ENCODE measurements around the gene PRSS56. TPM values are rescaled to one million over a fixed set of nuclear protein-coding genes. Genes with fewer than 3 reads are reported as not detected.

PRSS56 gene
- polyA plus RNA-seq, 1 donor: 3.4 TPM

DNA sequence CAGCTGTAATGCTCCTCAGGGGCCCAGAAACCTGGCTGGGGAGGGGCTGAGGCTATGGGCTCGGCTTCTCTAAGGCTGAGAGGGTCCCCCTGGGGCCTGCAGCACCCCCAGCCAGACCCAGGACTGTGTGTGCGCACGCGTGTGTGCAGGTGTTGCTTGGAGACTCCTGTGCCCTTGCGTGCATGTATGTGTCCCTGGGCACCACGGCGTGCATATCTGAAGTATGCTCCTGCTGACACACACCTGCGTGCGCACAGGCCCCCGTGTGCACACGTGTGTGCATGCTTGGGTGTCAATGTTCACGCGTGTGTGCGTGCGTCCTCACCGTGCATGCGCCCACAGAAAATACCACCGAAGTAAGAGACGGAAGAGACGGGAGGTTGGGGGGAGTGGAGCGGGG, 17.7 kb upstream of the PRSS56 start:
- no peak for DNase-seq (ENCODE audit: low read depth)

DNA sequence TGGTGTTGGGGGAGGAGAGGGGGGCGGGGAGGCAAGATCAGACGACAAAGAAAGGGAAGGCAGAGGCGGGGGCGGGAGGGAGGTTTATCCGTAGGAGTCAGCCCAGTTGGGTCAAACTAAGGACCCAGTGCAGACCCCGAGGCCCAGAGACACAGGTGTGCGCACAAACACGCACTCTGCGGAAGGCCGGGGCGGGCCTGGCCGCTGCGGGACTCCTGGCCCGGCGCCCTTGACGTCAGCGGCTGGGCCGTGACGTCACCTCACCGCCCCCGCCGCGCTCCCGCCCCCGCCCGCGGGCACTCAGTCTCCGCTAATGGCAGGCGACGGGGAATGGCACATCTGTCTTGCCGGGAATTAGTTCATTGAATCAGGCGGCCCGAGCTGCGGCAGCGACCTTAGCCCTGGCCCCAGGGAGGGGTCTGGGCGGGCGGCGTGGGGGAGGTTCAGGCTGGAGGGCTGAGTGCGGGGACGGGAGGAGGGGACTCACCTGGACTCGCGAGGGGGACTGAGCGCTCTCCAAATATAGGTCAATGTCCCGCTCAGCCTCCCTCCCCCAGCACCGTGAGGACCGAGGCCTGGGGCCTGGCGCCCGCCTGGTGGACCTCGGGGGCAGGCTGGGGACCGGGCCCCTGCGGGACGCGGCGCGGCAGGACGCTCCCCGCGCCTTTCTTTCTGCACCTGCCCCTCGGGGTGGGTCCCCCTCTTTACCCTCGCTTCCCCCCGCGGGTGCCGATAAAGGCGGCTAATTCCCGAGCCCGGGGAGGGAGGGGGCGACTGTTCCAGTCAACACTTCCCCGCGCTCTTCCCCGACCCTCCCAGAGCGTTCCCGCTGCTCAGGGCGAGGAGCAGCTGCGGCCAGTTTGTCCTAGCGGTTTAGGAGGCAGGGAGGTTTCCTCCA, 17.0 kb upstream of the PRSS56 start:
- DNase-seq (ENCODE audit: low read depth): no peak

DNA sequence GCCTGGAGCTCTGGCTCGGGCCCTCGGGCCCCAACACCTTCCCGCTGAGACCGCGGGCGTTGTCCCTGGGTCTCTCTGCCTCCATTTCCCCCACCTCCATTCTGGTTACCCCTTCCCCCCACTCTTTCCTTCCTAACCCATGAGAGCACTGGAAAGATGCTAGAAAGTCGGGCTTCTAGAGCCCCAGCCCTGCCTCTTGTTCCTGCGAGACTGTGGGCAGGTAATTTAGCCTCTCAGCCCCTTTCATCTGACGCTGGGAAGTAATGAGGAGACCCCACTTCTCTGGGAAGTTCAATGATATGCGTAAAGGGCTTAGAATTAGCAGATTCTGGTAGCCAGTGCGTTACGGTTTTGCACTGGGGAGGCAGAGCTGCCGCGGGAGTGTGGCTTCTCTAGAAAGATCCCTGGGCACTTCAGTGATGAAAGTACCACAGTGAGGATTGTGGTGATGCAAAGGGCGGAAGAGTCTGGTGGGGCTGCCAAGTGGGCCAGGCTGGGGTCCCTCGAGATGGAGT, 16.3 kb upstream of the PRSS56 start:
- no peak for DNase-seq (ENCODE audit: low read depth)

DNA sequence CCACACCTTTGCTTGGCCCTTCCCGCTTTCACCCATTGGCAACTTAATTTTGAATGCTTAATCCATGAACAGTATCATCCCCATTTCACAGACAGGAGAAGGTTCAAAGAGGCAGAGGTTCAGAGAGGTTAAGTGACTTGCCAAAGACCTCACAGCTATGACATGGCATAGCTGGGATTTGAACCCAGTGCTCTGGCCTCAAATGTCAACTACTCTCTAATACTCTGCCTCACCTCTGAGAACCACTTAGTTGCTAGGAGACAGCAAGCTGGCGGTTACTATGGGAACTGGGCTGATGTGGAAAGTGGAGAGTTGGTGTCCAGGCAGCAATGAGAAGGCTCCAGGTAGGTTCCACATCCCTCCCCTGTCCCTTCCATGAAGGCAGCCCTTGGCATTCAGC, 15.8 kb upstream of the PRSS56 start:
- no peak for DNase-seq (ENCODE audit: low read depth)

DNA sequence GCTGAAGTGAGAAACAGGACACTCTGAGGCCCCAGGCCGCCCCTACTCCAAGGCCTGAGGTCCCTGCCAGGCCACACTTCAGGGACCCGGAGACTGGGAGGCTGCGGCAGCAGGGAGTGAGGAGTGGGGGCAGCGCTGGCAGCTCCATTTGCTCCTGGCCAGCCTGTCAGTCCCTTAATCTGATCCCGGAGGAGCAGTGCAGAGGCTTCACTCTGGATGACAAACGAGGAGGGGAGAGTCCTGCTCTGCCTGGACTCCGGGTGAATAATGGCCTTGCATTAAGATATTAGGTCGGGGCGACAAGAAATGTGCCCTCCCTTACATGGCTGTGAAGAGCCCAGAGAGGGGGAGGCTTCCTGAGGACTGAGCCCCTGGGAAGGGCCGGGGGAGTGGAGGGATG, 14.3 kb upstream of the PRSS56 start:
- no peak for DNase-seq (ENCODE audit: low read depth)

DNA sequence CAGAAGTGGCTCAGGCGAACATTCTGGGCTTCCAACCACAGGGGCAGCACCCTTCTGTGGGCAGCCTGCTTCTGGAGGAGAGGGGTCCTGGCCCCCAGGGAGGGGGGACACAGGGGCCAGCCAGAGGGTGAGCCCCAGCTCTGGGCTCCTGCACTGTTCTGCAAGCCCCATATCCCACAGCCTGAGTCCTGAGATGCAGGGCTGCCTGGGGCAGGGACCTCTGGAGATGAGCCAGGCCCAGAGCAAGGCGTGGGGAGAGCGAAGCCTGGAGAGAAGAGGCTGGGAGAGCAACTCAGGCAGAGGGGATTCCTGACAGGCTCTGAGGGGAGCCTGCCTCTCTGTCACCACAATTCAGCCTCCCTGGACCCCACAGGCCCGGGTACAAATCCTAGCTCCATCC, 13.5 kb upstream of the PRSS56 start:
- DNase-seq (ENCODE audit: low read depth): no peak

DNA sequence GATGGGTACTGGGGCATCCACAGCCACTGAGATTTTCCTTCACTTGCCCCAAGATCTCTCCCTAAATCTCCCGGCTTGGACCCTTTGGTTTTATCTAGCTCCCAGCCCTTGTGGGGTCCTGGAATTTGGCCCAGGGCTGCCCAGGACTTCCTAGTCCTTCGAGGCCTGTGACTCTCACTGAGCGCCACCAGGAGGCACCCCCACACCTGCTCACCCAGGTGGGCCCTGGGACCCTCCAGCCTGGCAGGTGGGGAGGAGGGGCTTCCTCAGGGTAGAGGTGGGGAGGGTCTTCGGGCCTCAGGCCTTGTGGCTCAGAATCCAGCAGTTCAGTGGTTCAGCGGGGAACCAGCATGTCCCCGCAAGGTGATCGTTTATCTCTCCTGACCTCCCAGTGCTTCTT, 11.9 kb upstream of the PRSS56 start:
- no peak for DNase-seq (ENCODE audit: low read depth)

DNA sequence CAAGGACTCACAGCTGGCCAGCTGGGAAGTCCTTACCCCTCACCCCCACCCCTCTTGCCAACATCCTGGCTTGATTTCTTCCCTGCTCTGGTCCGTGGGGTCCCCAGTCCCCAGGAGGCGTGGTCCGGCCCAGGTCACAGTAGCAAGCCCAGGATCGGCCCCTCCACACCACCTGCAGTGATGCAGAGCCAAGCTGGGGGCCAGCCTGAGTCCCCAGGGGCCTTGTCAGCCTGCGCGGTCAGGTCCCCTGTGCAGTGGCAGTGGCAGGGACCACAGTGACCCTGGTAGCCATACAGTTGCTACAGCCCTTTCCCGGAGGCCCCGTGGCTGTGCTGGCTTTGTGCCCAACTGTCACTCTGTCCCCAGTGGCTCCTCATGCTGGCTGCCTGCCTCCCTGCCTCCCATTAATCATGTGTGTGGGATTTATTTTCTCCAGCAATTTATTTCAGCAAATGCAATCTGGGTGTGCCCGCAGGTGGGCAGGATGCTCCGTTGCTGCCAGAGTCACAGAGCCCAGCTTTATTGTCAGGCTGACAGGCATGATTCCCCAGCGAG, 8.8 kb upstream of the PRSS56 start:
- no peak for DNase-seq (ENCODE audit: low read depth)

DNA sequence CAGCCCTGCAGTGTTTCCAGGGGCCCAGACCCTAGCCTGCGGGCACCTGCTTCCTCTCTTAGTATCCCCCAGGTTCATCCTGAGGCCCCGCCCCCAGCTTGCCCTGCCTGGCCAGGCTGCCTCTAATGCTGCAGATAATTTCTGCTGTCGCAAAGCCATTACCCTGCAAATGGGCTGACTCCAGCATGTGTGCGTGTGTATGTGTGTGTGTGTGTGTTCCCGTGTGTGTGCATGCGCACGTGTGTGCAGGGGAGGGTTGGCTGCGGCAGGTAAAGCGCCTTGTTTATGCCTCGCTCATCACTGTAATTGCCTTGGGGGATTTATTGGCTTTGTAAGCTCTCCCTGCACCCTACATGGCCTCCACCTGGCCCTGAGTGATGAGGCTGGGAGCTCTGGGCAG, 7.6 kb upstream of the PRSS56 start:
- DNase-seq (ENCODE audit: low read depth): no peak

DNA sequence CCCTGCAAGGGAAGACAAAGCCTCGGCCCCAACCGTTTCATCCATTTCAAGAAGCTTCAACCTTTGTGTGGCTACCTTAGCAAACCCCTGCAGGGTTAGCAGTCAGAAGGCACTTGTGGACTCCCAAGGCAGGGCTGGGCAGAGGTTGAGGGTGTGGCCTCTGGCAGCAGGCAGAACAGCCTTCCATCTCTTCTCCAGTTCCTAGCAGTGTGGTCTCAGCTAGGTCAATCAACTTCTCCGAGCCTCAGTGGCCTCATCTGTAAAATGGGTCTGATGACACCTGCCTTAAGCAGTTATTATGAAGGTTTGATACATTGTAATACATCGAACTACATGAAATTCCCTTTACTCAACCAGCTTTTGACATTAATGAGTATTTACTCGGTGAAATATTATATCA, 6.8 kb upstream of the PRSS56 start:
- no peak for DNase-seq (ENCODE audit: low read depth)

DNA sequence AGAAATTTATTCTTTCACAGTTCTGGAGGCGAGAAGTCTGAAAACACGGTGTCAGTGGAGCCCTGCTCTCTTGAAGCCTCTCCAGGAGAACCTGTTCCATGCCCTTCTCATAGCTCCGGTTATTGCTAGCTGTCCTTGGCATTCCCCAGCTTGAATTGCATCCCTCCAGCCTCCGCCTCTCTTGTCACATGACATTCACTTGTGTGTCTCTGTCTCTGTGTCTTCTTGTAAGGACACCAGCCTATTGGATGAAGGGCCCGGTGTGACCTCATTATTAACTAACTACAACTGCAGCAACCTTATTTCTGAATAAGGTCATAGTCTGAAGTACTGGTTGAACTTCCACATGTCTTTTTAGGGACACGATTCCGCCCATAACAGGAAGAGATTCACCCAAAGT, 4.5 kb upstream of the PRSS56 start:
- no peak for DNase-seq (ENCODE audit: low read depth)

DNA sequence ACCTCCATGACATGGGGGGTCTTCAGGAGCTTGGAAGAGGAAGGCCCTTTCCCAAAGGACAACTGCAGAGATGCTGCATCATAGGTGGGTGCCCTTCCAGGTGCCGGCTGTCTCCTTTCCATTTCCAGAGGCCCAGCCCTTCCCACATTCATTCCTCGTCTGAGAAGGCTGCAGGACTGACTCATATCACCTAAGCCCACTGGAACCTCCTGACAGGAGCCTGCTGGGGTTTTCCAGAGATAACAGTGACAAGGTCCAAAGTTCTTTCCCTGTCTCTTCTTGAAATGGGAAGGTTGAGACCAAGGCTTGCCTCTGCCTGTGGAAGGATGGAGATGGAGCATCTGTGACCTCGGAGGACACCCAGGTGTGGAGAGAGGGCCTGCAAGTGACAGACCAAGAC, 3.6 kb upstream of the PRSS56 start:
- no peak for DNase-seq (ENCODE audit: low read depth)

DNA sequence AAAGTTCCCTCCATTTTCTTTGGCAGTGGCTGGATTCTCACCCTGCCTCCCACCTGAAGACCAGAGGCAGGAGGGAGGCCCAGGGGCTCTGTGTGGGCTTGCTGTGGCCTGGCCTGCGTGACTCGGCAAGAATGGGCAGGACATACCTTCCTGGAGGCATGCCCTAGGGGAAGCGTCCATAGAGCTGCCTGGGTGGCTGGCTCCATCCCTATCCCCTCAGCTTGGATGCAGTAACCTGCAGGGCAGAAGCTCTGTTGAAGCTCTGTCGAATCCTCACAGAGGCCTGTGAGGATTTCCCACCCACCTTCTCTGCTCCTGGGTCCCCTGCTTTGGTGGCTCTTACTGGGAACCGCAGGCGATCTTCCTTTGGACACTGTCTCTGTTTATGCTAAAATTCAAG, 1.3 kb upstream of the PRSS56 start:
- DNase-seq (ENCODE audit: low read depth): no peak

DNA sequence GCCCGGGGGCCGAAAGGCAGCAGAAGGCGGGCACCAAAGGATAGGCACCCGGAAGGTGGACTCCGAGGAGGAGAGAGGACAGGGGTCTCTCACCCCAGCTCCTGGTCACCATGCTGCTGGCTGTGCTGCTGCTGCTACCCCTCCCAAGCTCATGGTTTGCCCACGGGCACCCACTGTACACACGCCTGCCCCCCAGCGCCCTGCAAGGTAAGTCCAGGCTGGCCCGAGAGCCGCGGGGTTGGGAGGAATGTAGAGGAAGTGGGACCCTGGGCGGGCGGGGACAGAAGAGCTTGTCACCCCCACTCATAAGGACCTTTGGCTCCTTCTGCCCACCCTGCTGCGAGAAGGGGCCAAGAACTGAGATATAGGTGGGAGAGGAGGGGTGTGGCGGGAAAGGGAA, 301 bp downstream of the PRSS56 start:
- DNase-seq (ENCODE audit: low read depth): no peak

DNA sequence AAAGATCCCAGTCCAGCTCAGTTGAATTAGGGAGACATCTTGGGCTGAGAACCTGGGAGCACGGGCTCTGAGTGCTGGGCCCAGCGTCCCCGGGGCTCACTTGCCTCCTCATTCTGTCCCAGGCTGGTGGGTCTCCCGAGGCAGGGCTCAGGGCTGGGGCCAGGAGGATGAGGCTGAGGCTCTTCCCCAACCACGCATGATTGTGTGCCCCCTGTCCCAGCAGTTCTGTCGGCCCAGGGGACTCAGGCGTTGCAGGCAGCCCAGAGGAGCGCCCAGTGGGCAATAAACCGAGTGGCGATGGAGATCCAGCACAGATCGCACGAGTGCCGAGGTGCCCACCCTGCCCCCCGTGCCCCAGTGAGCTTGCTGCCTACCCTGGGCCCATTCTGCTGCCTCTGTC, 910 bp downstream of the PRSS56 start:
- DNase-seq (ENCODE audit: low read depth): no peak

DNA sequence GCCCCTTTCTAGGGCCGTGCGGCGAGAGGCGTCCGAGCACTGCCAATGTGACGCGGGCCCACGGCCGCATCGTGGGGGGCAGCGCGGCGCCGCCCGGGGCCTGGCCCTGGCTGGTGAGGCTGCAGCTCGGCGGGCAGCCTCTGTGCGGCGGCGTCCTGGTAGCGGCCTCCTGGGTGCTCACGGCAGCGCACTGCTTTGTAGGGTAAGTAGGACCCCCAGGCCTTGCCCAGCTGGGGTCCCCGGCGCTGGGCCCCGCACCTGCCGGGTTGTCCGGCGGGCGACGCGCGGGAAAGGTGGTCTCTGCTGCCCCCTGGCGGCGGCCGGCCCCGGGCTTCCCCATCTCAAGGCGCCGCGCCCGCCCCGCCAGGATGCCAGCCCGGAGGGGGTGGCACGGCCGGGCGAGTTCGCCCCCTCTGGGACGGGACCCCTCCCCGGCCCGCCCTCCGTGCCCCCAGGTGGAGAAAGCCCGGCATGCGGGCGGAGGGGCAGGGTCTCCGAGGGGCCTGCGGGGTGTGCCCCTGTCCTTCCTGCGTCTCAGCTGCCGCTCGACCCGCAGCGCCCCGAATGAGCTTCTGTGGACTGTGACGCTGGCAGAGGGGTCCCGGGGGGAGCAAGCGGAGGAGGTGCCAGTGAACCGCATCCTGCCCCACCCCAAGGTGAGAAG, 1.9 kb downstream of the PRSS56 start:
- DNase-seq (ENCODE audit: low read depth): no peak

DNA sequence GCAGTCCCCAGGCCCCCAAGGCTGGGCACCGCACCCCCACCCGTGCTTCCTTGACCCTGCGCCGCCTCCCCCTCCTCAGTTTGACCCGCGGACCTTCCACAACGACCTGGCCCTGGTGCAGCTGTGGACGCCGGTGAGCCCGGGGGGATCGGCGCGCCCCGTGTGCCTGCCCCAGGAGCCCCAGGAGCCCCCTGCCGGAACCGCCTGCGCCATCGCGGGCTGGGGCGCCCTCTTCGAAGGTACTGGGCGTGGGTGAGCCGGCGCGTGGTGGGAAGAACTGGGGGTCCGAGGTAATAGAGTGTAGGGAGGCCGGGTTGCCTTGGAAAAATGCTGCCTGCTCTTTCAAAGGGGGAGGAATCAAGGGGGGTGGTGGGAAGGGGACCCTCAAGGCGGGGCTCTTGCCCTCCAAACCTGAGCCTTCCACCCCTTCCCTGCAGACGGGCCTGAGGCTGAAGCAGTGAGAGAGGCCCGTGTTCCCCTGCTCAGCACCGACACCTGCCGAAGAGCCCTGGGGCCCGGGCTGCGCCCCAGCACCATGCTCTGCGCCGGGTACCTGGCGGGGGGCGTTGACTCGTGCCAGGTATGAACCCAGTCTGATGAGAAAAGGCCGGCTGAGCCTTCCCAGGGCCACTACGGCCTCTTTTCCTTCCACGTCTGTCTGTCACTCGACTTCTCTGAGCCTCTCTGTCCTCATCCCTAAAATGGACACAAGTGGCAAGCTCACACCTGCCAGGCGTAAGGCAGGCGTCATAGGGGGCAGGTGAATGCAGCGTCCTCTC, 2.6 kb downstream of the PRSS56 start:
- DNase-seq (ENCODE audit: low read depth): no peak

DNA sequence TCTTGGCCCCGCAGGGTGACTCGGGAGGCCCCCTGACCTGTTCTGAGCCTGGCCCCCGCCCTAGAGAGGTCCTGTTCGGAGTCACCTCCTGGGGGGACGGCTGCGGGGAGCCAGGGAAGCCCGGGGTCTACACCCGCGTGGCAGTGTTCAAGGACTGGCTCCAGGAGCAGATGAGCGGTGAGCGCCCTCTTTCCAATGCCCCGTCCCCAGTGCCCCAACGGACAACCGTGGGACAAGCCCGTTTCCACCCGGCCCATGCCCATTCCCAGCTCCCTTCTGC, 3.2 kb downstream of the PRSS56 start:
- DNase-seq (ENCODE audit: low read depth): no peak

DNA sequence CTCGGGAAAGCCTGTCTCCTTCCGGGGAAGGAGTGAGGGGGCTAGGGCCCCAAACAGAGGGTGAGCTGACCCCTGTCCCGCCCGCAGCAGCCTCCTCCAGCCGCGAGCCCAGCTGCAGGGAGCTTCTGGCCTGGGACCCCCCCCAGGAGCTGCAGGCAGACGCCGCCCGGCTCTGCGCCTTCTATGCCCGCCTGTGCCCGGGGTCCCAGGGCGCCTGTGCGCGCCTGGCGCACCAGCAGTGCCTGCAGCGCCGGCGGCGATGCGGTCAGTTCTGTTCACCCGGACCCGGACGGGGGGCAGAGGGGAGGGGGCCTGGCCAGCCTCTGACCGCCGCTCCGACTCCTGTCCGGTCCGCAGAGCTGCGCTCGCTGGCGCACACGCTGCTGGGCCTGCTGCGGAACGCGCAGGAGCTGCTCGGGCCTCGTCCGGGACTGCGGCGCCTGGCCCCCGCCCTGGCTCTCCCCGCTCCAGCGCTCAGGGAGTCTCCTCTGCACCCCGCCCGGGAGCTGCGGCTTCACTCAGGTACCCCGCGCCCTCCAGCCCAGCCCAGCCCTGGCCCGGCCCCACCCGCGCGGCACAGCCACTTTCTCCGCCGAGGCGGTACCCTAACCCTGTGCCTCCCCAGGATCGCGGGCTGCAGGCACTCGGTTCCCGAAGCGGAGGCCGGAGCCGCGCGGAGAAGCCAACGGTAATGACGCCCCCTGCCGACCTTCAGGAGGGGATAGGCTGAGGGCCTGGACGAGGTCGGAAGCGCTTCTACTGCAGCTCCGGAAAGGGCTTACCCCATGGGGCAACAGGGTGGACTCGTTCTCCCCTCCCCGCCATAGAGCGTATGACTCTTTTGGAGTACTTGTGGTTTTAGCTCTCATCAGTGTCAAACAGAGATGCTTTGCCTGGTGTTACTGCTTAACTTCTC, 3.8 kb downstream of the PRSS56 start:
- no peak for DNase-seq (ENCODE audit: low read depth)

DNA sequence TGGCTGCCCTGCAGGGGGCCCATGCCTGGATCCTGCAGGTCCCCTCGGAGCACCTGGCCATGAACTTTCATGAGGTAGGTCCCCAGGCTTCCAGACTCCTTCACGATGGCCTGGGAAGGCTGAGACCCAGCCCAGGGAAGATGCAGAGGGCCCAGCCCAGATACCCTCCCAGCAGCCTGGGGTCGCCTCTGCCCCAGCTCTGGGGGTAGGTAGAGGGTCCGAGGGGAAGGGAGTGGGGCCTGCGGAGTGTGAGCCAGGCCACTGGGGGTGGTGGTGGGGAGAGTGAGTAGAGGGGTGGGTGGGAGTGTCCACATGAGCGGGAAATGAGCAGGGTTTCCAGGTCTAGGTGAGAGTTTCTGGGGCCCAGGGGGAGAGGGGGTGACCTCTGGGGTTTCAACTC, 4.6 kb downstream of the PRSS56 start:
- no peak for DNase-seq (ENCODE audit: low read depth)

DNA sequence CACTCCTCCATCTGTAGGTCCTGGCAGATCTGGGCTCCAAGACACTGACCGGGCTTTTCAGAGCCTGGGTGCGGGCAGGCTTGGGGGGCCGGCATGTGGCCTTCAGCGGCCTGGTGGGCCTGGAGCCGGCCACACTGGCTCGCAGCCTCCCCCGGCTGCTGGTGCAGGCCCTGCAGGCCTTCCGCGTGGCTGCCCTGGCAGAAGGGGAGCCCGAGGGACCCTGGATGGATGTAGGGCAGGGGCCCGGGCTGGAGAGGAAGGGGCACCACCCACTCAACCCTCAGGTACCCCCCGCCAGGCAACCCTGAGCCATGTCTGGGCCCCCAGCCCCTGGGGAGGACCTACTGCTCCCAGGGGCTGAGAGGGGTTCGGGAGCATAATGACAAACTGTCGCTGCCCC, 5.0 kb downstream of the PRSS56 start:
- DNase-seq (ENCODE audit: low read depth): no peak
